DLD1 (cell line): Measurements from ENCODE around the gene CHAMP1.
"Not testable (repeated sequence)": the region's sequence is repeated elsewhere in the genome, so short reads cannot be mapped to it uniquely, and the experiment has no call there.

ENCODE experiments used
- in situ Hi-C: cut with HindIII; loops from 2 replicates; pipeline ENCODE4 v1.10.0; 2017; ENCODE audit warnings: low sequenced_read_pairs

CHAMP1 gene

GRCh38 chr13:114333881-114334280 lies 19.6 kb downstream of the CHAMP1 start:
- in situ Hi-C loops: not testable (repeated sequence)

GRCh38 chr13:114334305-114335053 lies 20.2 kb downstream of the CHAMP1 start:
- in situ Hi-C loops: no loop called here

- in situ Hi-C loops: not testable (repeated sequence)
Measured at GRCh38 chr13:114336457-114336856, 22.2 kb downstream of the CHAMP1 start.

GRCh38 chr13:114338959-114339358 lies 24.7 kb downstream of the CHAMP1 start:
- in situ Hi-C loops: no loop called here

GRCh38 chr13:114339857-114340534 lies 25.7 kb downstream of the CHAMP1 start:
- in situ Hi-C loops: no loop called here

- in situ Hi-C loops: no loop called here
Measured at GRCh38 chr13:114341003-114341777, 26.9 kb downstream of the CHAMP1 start.

- in situ Hi-C loops: not testable (repeated sequence)
Measured at GRCh38 chr13:114347256-114347655, 33.0 kb downstream of the CHAMP1 start.

GRCh38 chr13:114352763-114353162 lies 38.5 kb downstream of the CHAMP1 start:
- in situ Hi-C loops: not testable (repeated sequence)

GRCh38 chr13:114353382-114353781 lies 39.1 kb downstream of the CHAMP1 start:
- in situ Hi-C loops: not testable (repeated sequence)
